ENCODE results near the gene ADSL. TPM values are rescaled to one million over a fixed set of nuclear protein-coding genes. Genes with fewer than 3 reads are reported as not detected.

Gene ADSL
- total RNA-seq, 2 experiments from 2014 or later, result 117 to 137 TPM

- H3K4me3 ChIP-seq (ENCODE audit: low read depth, low read length, poor library complexity, severe bottlenecking), result no peak overlapping the region
- intact Hi-C loops (cut with micrococcal nuclease; ENCODE audit: unreplicated experiment), result no loop called here
These were observed 55.2 kb downstream of the ADSL start for GRCh38 chr22:40401532-40401931.

GRCh38 chr22:40401981-40402406 is 55.7 kb downstream of the ADSL start:
- H3K4me2 ChIP-seq (ENCODE audit: low read length), result no peak overlapping the region
- H4K20me1 ChIP-seq (ENCODE audit: insufficient read depth, low read length), result no peaks in the 10 kb centered on the region; the same call in 1 of the 2 replicates

More at GRCh38 chr22:40401532-40401931, 55.2 kb downstream of the ADSL start:
- Histone ChIP-seq H3K79me2 (ENCODE audit: insufficient read depth, low read depth, low read length) (no peaks in the 10 kb centered on the region), H3K9me3 (ENCODE audit: low read length) (no peaks in the 10 kb centered on the region), H3K4me2 (ENCODE audit: low read length) (no peak overlapping the region), H4K20me1 (ENCODE audit: insufficient read depth, low read length) (no peaks in the 10 kb centered on the region; the same call in 1 of the 2 replicates), H2AFZ (ENCODE audit: low read length) (no peak overlapping the region), H3K27ac (ENCODE audit: low read depth, low read length, poor library complexity, severe bottlenecking) (no peak overlapping the region), H3K4me1 (ENCODE audit: insufficient read depth, low read length, poor library complexity, severe bottlenecking) (peaks cover 49% of the 10 kb centered on the region), H3K36me3 (ENCODE audit: insufficient read depth, low read length) (peaks cover 72% of the 10 kb centered on the region), H3K9me2 (ENCODE audit: insufficient read depth, low read length) (no peaks in the 10 kb centered on the region)
- TF ChIP-seq EZH2phosphoT487 (IDR thresholded peaks at IDR 0.05; ENCODE audit: borderline replicate concordance, low read depth, low read length) (no peak), CTCF (conservative IDR thresholded peaks at IDR 0.05; ENCODE audit: low read length) (no peak)
- no TSS peak for BruUV-seq (replicated peaks)
- ChIA-PET CTCF (ENCODE audit: unreplicated experiment) (no interaction called here), POLR2A (interaction anchor here (0.6 kb wide), 1 partner anchor 165 kb away, joined by 3 read pairs; no protein-coding TSS in a partner anchor)
- no peak for DNase-seq (ENCODE audit: low spot score)

More at GRCh38 chr22:40401981-40402406, 55.7 kb downstream of the ADSL start:
- BruUV-seq (replicated peaks), result no TSS peak
- Histone ChIP-seq H3K4me1 (ENCODE audit: insufficient read depth, low read length, poor library complexity, severe bottlenecking) (peaks cover 45% of the 10 kb centered on the region), H3K9me2 (ENCODE audit: insufficient read depth, low read length) (no peaks in the 10 kb centered on the region), H3K79me2 (ENCODE audit: insufficient read depth, low read depth, low read length) (no peaks in the 10 kb centered on the region), H3K4me3 (ENCODE audit: low read depth, low read length, poor library complexity, severe bottlenecking) (no peak overlapping the region), H3K36me3 (ENCODE audit: insufficient read depth, low read length) (peaks cover 72% of the 10 kb centered on the region), H3K27ac (ENCODE audit: low read depth, low read length, poor library complexity, severe bottlenecking) (no peak overlapping the region), H2AFZ (ENCODE audit: low read length) (no peak overlapping the region), H3K9me3 (ENCODE audit: low read length) (no peaks in the 10 kb centered on the region)
- CTCF ChIA-PET (ENCODE audit: unreplicated experiment), result no interaction called here
- TF ChIP-seq EZH2phosphoT487 (IDR thresholded peaks at IDR 0.05; ENCODE audit: borderline replicate concordance, low read depth, low read length) (no peak), CTCF (conservative IDR thresholded peaks at IDR 0.05; ENCODE audit: low read length) (no peak)
- intact Hi-C loops (cut with micrococcal nuclease; ENCODE audit: unreplicated experiment), result no loop called here
- POLR2A ChIA-PET, result interaction anchor here (0.6 kb wide), 1 partner anchor 399 kb away, joined by 3 read pairs; no protein-coding TSS in a partner anchor
- DNase-seq (ENCODE audit: low spot score), result no peak
